WTC11 (cell line): ENCODE data around the gene KIF5C. TPM values are rescaled to one million over a fixed set of nuclear protein-coding genes. Genes with fewer than 3 reads are reported as not detected.

Source experiments
- ATAC-seq: fragments of 200-7000 bp; cut with Tn5 transposase; 2 replicates; pipeline ENCODE4 v1.10.0; 2021; ENCODE audit warnings: mild to moderate bottlenecking, moderate library complexity
- CTCF ChIA-PET: fragments of 300-600 bp; sonication (Branson Sonifier 250); formaldehyde crosslinking; loops from one replicate; lab custom pipeline; 2021; ENCODE audit warnings: antibody characterized with exemption; lab: Charles Lee
- POLR2A ChIA-PET: fragments of 350-600 bp; sonication (Branson Sonifier 250); formaldehyde crosslinking; loops from one replicate; lab custom pipeline; 2021; ENCODE audit warnings: antibody characterized with exemption; lab: Charles Lee
- DNase-seq: peaks from one replicate; pipeline ENCODE4 v3.0.0; 2021; ENCODE audit warnings: low spot score
- H3K27ac Mint-ChIP-seq: 2 replicates; pipeline ENCODE4 v1.8.0; 2021; ENCODE audit warnings: mixed read lengths
- H3K27me3 Mint-ChIP-seq: 2 replicates; pipeline ENCODE4 v1.8.0; 2021; ENCODE audit warnings: low read depth, mild to moderate bottlenecking, moderate library complexity, mixed read lengths
- H3K36me3 Mint-ChIP-seq: 2 replicates; pipeline ENCODE4 v1.8.0; 2021; ENCODE audit warnings: mixed read lengths
- H3K4me1 Mint-ChIP-seq: 2 replicates; pipeline ENCODE4 v1.8.0; 2022; ENCODE audit warnings: mixed read lengths
- H3K4me3 Mint-ChIP-seq: 2 replicates; pipeline ENCODE4 v1.8.0; 2021; ENCODE audit warnings: mild to moderate bottlenecking, moderate library complexity, mixed read lengths
- H3K9me3 Mint-ChIP-seq: 2 replicates; pipeline ENCODE4 v1.8.0; 2021; ENCODE audit warnings: mixed read lengths
- CREB1 ChIP-seq: sonication (generic); formaldehyde crosslinking; IDR thresholded peaks from 2 replicates; pipeline ENCODE4 v1.8.0; 2023; ENCODE audit warnings: mild to moderate bottlenecking, missing genetic modification reagents
- FOXP1 ChIP-seq: sonication (generic); formaldehyde crosslinking; IDR thresholded peaks from 2 replicates; pipeline ENCODE4 v1.8.0; 2022; ENCODE audit warnings: missing genetic modification reagents, mild to moderate bottlenecking, moderate library complexity, borderline replicate concordance
- MXD4 ChIP-seq: fragments of 250-450 bp; sonication (Bioruptor Pico); IDR thresholded peaks from 2 replicates; pipeline ENCODE4 v1.8.0; 2021; ENCODE audit warnings: mild to moderate bottlenecking, moderate library complexity, borderline replicate concordance
- NFYB ChIP-seq: sonication (generic); formaldehyde crosslinking; conservative IDR thresholded peaks from 2 replicates; pipeline ENCODE4 v1.8.0; 2022; ENCODE audit warnings: low read depth, missing genetic modification reagents
- SMAD3 ChIP-seq: sonication (generic); formaldehyde crosslinking; IDR thresholded peaks from 2 replicates; pipeline ENCODE4 v1.8.0; 2022; ENCODE audit warnings: missing genetic modification reagents, mild to moderate bottlenecking, borderline replicate concordance
- SP1 ChIP-seq: sonication (generic); formaldehyde crosslinking; conservative IDR thresholded peaks from 2 replicates; pipeline ENCODE4 v1.8.1; 2022; ENCODE audit warnings: missing genetic modification reagents
- TCF7 ChIP-seq: sonication (generic); formaldehyde crosslinking; IDR thresholded peaks from 2 replicates; pipeline ENCODE4 v1.8.0; 2022; ENCODE audit warnings: mild to moderate bottlenecking, low read depth, missing genetic modification reagents, moderate library complexity
- TEAD1 ChIP-seq: sonication (generic); formaldehyde crosslinking; IDR thresholded peaks from 2 replicates; pipeline ENCODE4 v1.8.0; 2022; ENCODE audit warnings: mild to moderate bottlenecking, missing genetic modification reagents
- TP53 ChIP-seq: sonication (generic); formaldehyde crosslinking; IDR thresholded peaks from 2 replicates; pipeline ENCODE4 v1.8.1; 2023; ENCODE audit warnings: mild to moderate bottlenecking, missing genetic modification reagents
- ZBTB21 ChIP-seq: sonication (generic); formaldehyde crosslinking; IDR thresholded peaks from 2 replicates; pipeline ENCODE4 v1.8.1; 2023; ENCODE audit warnings: mild to moderate bottlenecking, missing genetic modification reagents, borderline replicate concordance
- ZNF232 ChIP-seq: sonication (generic); formaldehyde crosslinking; IDR thresholded peaks from 2 replicates; pipeline ENCODE4 v1.8.0; 2022; ENCODE audit warnings: mild to moderate bottlenecking, missing genetic modification reagents
- ZNF317 ChIP-seq: sonication (generic); formaldehyde crosslinking; IDR thresholded peaks from 2 replicates; pipeline ENCODE4 v1.8.1; 2023; ENCODE audit warnings: low read depth, mild to moderate bottlenecking, moderate library complexity, missing genetic modification reagents, borderline replicate concordance
- total RNA-seq: library from RNA; stranded (reverse); gene quantifications from 3 replicates; pipeline ENCODE4 v1.2.3, GENCODE V29; 2021
- TF ChIP-seq, protein P1 (sequence below): sonication (generic); formaldehyde crosslinking; IDR thresholded peaks from 2 replicates; pipeline ENCODE4 v1.8.0; 2022; ENCODE audit warnings: mild to moderate bottlenecking, missing genetic modification reagents
- TF ChIP-seq, protein P2 (sequence below): sonication (generic); formaldehyde crosslinking; IDR thresholded peaks from 2 replicates; pipeline ENCODE4 v1.8.1; 2022; ENCODE audit warnings: low read depth, missing genetic modification reagents, borderline replicate concordance
- TF ChIP-seq, protein P3 (sequence below): sonication (generic); formaldehyde crosslinking; IDR thresholded peaks from 2 replicates; pipeline ENCODE4 v1.8.1; 2023; ENCODE audit warnings: mild to moderate bottlenecking, missing genetic modification reagents, moderate library complexity
- TF ChIP-seq, protein P4 (sequence below): sonication (generic); formaldehyde crosslinking; IDR thresholded peaks from 2 replicates; pipeline ENCODE4 v1.8.1; 2022; ENCODE audit warnings: mild to moderate bottlenecking, missing genetic modification reagents, moderate library complexity, borderline replicate concordance
- TF ChIP-seq, protein P5 (sequence below): sonication (generic); formaldehyde crosslinking; conservative IDR thresholded peaks from 2 replicates; pipeline ENCODE4 v1.8.1; 2022; ENCODE audit warnings: mild to moderate bottlenecking, missing genetic modification reagents
- TF ChIP-seq, protein P6 (sequence below): sonication (generic); formaldehyde crosslinking; IDR thresholded peaks from 2 replicates; pipeline ENCODE4 v1.8.1; 2023; ENCODE audit warnings: mild to moderate bottlenecking, missing genetic modification reagents
- TF ChIP-seq, protein P7 (sequence below): fragments of 250-450 bp; sonication (Bioruptor Pico); IDR thresholded peaks from 2 replicates; pipeline ENCODE4 v1.9.0; 2021; ENCODE audit warnings: mild to moderate bottlenecking, borderline replicate concordance
- TF ChIP-seq, protein P8 (sequence below): sonication (generic); formaldehyde crosslinking; IDR thresholded peaks from 2 replicates; pipeline ENCODE4 v1.8.0; 2022; ENCODE audit warnings: mild to moderate bottlenecking, missing genetic modification reagents
- TF ChIP-seq, protein P9 (sequence below): sonication (generic); formaldehyde crosslinking; IDR thresholded peaks from 2 replicates; pipeline ENCODE4 v1.8.0; 2023; ENCODE audit warnings: missing genetic modification reagents, mild to moderate bottlenecking, borderline replicate concordance

The KIF5C gene
- total RNA-seq, 1 experiment from 2014 or later = 73.5 TPM

DNA sequence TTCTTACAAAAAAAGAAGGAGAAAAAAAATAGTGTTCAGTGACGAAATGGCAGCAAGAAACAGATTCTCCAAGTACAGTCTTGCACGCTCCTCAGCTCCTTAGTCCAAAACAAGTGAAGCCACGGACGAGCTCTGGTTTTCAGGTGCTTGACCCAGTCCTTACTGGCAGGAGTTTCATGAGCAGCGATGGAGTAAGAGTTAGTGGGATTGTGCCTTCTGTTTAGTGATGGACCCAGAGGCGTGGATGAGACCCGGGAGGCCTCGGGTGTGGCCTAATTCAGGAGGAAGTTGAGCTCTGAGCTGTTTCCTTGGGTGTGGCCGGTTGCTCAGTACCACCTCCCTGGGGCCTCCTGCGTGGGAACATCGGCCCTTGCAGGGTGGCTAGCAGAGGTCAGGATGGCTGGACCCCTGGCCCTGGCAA, 52.0 kb downstream of the KIF5C start (continued):
- TF ChIP-seq, protein P1, sequence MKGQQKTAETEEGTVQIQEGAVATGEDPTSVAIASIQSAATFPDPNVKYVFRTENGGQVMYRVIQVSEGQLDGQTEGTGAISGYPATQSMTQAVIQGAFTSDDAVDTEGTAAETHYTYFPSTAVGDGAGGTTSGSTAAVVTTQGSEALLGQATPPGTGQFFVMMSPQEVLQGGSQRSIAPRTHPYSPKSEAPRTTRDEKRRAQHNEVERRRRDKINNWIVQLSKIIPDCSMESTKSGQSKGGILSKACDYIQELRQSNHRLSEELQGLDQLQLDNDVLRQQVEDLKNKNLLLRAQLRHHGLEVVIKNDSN (CRISPR knock-in tag) = no peak
- TF ChIP-seq ZNF232 (CRISPR knock-in tag) (no peak), FOXP1 (CRISPR knock-in tag) (no peak), TP53 (CRISPR knock-in tag) (no peak), MXD4 (CRISPR knock-in tag) (no peak), CREB1 (no peak), TEAD1 (CRISPR knock-in tag) (no peak), TCF7 (no peak), SMAD3 (CRISPR knock-in tag) (no peak), SP1 (no peak)
- TF ChIP-seq, protein P2, sequence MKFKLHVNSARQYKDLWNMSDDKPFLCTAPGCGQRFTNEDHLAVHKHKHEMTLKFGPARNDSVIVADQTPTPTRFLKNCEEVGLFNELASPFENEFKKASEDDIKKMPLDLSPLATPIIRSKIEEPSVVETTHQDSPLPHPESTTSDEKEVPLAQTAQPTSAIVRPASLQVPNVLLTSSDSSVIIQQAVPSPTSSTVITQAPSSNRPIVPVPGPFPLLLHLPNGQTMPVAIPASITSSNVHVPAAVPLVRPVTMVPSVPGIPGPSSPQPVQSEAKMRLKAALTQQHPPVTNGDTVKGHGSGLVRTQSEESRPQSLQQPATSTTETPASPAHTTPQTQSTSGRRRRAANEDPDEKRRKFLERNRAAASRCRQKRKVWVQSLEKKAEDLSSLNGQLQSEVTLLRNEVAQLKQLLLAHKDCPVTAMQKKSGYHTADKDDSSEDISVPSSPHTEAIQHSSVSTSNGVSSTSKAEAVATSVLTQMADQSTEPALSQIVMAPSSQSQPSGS = no peak
- TF ChIP-seq, protein P3, sequence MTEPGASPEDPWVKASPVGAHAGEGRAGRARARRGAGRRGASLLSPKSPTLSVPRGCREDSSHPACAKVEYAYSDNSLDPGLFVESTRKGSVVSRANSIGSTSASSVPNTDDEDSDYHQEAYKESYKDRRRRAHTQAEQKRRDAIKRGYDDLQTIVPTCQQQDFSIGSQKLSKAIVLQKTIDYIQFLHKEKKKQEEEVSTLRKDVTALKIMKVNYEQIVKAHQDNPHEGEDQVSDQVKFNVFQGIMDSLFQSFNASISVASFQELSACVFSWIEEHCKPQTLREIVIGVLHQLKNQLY = no peak
- TF ChIP-seq, protein P4, sequence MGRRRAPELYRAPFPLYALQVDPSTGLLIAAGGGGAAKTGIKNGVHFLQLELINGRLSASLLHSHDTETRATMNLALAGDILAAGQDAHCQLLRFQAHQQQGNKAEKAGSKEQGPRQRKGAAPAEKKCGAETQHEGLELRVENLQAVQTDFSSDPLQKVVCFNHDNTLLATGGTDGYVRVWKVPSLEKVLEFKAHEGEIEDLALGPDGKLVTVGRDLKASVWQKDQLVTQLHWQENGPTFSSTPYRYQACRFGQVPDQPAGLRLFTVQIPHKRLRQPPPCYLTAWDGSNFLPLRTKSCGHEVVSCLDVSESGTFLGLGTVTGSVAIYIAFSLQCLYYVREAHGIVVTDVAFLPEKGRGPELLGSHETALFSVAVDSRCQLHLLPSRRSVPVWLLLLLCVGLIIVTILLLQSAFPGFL (CRISPR knock-in tag) = no peak
- TF ChIP-seq, protein P5, sequence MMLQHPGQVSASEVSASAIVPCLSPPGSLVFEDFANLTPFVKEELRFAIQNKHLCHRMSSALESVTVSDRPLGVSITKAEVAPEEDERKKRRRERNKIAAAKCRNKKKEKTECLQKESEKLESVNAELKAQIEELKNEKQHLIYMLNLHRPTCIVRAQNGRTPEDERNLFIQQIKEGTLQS = no peak

DNA sequence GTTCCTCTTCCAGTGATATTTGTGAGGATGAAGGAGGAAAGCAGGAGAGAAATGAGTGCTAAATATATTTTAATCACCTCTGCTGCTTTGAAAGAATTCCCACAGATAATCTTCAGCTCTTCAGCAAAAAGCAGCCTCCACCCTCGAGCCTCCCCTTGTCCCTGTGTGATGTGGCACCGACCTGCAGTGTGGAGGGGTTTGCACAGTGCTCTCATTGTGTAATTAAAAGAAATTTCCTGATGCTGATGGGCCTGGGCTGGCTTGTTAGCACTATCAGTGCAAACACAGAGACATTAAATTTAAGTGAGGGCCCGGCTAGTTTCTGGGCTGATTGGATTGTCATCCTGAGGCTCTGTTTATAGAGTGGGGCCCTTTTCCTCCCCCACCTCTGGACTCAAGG, 53.4 kb downstream of the KIF5C start:
- Mint-ChIP-seq H3K27me3 (no peaks in the 10 kb centered on the region), H3K4me3 (no peak overlapping the region)
- POLR2A ChIA-PET = no interaction called here
- TF ChIP-seq, protein P6, sequence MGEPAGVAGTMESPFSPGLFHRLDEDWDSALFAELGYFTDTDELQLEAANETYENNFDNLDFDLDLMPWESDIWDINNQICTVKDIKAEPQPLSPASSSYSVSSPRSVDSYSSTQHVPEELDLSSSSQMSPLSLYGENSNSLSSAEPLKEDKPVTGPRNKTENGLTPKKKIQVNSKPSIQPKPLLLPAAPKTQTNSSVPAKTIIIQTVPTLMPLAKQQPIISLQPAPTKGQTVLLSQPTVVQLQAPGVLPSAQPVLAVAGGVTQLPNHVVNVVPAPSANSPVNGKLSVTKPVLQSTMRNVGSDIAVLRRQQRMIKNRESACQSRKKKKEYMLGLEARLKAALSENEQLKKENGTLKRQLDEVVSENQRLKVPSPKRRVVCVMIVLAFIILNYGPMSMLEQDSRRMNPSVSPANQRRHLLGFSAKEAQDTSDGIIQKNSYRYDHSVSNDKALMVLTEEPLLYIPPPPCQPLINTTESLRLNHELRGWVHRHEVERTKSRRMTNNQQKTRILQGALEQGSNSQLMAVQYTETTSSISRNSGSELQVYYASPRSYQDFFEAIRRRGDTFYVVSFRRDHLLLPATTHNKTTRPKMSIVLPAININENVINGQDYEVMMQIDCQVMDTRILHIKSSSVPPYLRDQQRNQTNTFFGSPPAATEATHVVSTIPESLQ = no peak
- TF ChIP-seq, protein P7, sequence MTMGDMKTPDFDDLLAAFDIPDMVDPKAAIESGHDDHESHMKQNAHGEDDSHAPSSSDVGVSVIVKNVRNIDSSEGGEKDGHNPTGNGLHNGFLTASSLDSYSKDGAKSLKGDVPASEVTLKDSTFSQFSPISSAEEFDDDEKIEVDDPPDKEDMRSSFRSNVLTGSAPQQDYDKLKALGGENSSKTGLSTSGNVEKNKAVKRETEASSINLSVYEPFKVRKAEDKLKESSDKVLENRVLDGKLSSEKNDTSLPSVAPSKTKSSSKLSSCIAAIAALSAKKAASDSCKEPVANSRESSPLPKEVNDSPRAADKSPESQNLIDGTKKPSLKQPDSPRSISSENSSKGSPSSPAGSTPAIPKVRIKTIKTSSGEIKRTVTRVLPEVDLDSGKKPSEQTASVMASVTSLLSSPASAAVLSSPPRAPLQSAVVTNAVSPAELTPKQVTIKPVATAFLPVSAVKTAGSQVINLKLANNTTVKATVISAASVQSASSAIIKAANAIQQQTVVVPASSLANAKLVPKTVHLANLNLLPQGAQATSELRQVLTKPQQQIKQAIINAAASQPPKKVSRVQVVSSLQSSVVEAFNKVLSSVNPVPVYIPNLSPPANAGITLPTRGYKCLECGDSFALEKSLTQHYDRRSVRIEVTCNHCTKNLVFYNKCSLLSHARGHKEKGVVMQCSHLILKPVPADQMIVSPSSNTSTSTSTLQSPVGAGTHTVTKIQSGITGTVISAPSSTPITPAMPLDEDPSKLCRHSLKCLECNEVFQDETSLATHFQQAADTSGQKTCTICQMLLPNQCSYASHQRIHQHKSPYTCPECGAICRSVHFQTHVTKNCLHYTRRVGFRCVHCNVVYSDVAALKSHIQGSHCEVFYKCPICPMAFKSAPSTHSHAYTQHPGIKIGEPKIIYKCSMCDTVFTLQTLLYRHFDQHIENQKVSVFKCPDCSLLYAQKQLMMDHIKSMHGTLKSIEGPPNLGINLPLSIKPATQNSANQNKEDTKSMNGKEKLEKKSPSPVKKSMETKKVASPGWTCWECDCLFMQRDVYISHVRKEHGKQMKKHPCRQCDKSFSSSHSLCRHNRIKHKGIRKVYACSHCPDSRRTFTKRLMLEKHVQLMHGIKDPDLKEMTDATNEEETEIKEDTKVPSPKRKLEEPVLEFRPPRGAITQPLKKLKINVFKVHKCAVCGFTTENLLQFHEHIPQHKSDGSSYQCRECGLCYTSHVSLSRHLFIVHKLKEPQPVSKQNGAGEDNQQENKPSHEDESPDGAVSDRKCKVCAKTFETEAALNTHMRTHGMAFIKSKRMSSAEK (CRISPR knock-in tag) = no peak
- TF ChIP-seq ZBTB21 (CRISPR knock-in tag) (no peak), NFYB (CRISPR knock-in tag) (no peak), ZNF317 (CRISPR knock-in tag) (no peak), SP1 (no peak)
- TF ChIP-seq, protein P8, sequence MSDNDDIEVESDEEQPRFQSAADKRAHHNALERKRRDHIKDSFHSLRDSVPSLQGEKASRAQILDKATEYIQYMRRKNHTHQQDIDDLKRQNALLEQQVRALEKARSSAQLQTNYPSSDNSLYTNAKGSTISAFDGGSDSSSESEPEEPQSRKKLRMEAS = no peak
- TF ChIP-seq, protein P9, sequence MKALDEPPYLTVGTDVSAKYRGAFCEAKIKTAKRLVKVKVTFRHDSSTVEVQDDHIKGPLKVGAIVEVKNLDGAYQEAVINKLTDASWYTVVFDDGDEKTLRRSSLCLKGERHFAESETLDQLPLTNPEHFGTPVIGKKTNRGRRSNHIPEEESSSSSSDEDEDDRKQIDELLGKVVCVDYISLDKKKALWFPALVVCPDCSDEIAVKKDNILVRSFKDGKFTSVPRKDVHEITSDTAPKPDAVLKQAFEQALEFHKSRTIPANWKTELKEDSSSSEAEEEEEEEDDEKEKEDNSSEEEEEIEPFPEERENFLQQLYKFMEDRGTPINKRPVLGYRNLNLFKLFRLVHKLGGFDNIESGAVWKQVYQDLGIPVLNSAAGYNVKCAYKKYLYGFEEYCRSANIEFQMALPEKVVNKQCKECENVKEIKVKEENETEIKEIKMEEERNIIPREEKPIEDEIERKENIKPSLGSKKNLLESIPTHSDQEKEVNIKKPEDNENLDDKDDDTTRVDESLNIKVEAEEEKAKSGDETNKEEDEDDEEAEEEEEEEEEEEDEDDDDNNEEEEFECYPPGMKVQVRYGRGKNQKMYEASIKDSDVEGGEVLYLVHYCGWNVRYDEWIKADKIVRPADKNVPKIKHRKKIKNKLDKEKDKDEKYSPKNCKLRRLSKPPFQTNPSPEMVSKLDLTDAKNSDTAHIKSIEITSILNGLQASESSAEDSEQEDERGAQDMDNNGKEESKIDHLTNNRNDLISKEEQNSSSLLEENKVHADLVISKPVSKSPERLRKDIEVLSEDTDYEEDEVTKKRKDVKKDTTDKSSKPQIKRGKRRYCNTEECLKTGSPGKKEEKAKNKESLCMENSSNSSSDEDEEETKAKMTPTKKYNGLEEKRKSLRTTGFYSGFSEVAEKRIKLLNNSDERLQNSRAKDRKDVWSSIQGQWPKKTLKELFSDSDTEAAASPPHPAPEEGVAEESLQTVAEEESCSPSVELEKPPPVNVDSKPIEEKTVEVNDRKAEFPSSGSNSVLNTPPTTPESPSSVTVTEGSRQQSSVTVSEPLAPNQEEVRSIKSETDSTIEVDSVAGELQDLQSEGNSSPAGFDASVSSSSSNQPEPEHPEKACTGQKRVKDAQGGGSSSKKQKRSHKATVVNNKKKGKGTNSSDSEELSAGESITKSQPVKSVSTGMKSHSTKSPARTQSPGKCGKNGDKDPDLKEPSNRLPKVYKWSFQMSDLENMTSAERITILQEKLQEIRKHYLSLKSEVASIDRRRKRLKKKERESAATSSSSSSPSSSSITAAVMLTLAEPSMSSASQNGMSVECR (CRISPR knock-in tag) = no peak

More for the DNA sequence above, 53.4 kb downstream of the KIF5C start:
- Mint-ChIP-seq H3K4me1 (peaks cover 55% of the 10 kb centered on the region), H3K36me3 (peaks cover 20% of the 10 kb centered on the region), H3K9me3 (no peaks in the 10 kb centered on the region), H3K27ac (no peak overlapping the region)
- CTCF ChIA-PET = interaction anchor here (0.5 to 2.4 kb wide), 5 partner anchors 25 to 114 kb away, joined by 3 to 13 read pairs (median 5); no protein-coding TSS in a partner anchor
- DNase-seq = no peak
- no peak for ATAC-seq
